Measurements from ENCODE around the gene KLC4.
"Not testable (repeated sequence)": the region's sequence is repeated elsewhere in the genome, so short reads cannot be mapped to it uniquely, and the experiment has no call there.

Gene KLC4

GRCh38 chr6:43024436-43024835, 35.0 kb upstream of the KLC4 start:
- DNase-seq (ENCODE audit: insufficient read length, low spot score) (no peak), FAIRE-seq (no peak)
- TF ChIP-seq POLR2A (IDR thresholded peaks at IDR 0.05; ENCODE audit: low read depth, low read length) = no peak

GRCh38 chr6:43026365-43026764, 33.1 kb upstream of the KLC4 start:
- DNase-seq (ENCODE audit: insufficient read length, low spot score) (no peak), FAIRE-seq (no peak)
- no peak for TF ChIP-seq POLR2A (IDR thresholded peaks at IDR 0.05; ENCODE audit: low read depth, low read length)

- FAIRE-seq (no peak), DNase-seq (ENCODE audit: insufficient read length, low spot score) (no peak)
- TF ChIP-seq POLR2A (IDR thresholded peaks at IDR 0.05; ENCODE audit: low read depth, low read length) = no peak
Observed at GRCh38 chr6:43029120-43029519, 30.3 kb upstream of the KLC4 start.

- no peak for TF ChIP-seq POLR2A (IDR thresholded peaks at IDR 0.05; ENCODE audit: low read depth, low read length)
- FAIRE-seq (no peak), DNase-seq (ENCODE audit: insufficient read length, low spot score) (no peak)
Observed at GRCh38 chr6:43032326-43032725, 27.1 kb upstream of the KLC4 start.

GRCh38 chr6:43033496-43034189, 25.8 kb upstream of the KLC4 start:
- no peak for TF ChIP-seq POLR2A (IDR thresholded peaks at IDR 0.05; ENCODE audit: low read depth, low read length)
- FAIRE-seq (no peak), DNase-seq (ENCODE audit: insufficient read length, low spot score) (no peak)

GRCh38 chr6:43034190-43034525, 25.3 kb upstream of the KLC4 start:
- no peak for FAIRE-seq
- TF ChIP-seq POLR2A (IDR thresholded peaks at IDR 0.05; ENCODE audit: low read depth, low read length) = no peak
- no peak for DNase-seq (ENCODE audit: insufficient read length, low spot score)

GRCh38 chr6:43035495-43036194, 23.8 kb upstream of the KLC4 start:
- FAIRE-seq (no peak), DNase-seq (ENCODE audit: insufficient read length, low spot score) (no peak)
- no peak for TF ChIP-seq POLR2A (IDR thresholded peaks at IDR 0.05; ENCODE audit: low read depth, low read length)

- DNase-seq (ENCODE audit: insufficient read length, low spot score) (no peak), FAIRE-seq (no peak)
- TF ChIP-seq POLR2A (IDR thresholded peaks at IDR 0.05; ENCODE audit: low read depth, low read length) = no peak
Observed at GRCh38 chr6:43036712-43037111, 22.7 kb upstream of the KLC4 start.

- DNase-seq (ENCODE audit: insufficient read length, low spot score) (no peak), FAIRE-seq (no peak)
- TF ChIP-seq POLR2A (IDR thresholded peaks at IDR 0.05; ENCODE audit: low read depth, low read length) = no peak
Observed at GRCh38 chr6:43037197-43037596, 22.2 kb upstream of the KLC4 start.

- DNase-seq (ENCODE audit: insufficient read length, low spot score) (no peak), FAIRE-seq (no peak)
- TF ChIP-seq POLR2A (IDR thresholded peaks at IDR 0.05; ENCODE audit: low read depth, low read length) = no peak
Observed at GRCh38 chr6:43037706-43038105, 21.7 kb upstream of the KLC4 start.

- TF ChIP-seq POLR2A (IDR thresholded peaks at IDR 0.05; ENCODE audit: low read depth, low read length) = no peak
- FAIRE-seq (no peak), DNase-seq (ENCODE audit: insufficient read length, low spot score) (no peak)
Observed at GRCh38 chr6:43038727-43039126, 20.7 kb upstream of the KLC4 start.

- DNase-seq (ENCODE audit: insufficient read length, low spot score) = no peak
- no peak for FAIRE-seq
- no peak for TF ChIP-seq POLR2A (IDR thresholded peaks at IDR 0.05; ENCODE audit: low read depth, low read length)
Observed at GRCh38 chr6:43040542-43041257, 18.7 kb upstream of the KLC4 start.

- DNase-seq (ENCODE audit: insufficient read length, low spot score) = not testable (repeated sequence)
Observed at GRCh38 chr6:43041475-43041874, 18.0 kb upstream of the KLC4 start.

GRCh38 chr6:43043310-43043709, 16.1 kb upstream of the KLC4 start:
- no peak for FAIRE-seq
- DNase-seq (ENCODE audit: insufficient read length, low spot score) = no peak
- TF ChIP-seq POLR2A (IDR thresholded peaks at IDR 0.05; ENCODE audit: low read depth, low read length) = no peak

More at GRCh38 chr6:43041475-43041874, 18.0 kb upstream of the KLC4 start:
- not testable (repeated sequence) for FAIRE-seq

All from H54 (cell line).